Measurements from ENCODE around the gene RBBP7. TPM values are rescaled to one million over a fixed set of nuclear protein-coding genes. Genes with fewer than 3 reads are reported as not detected.

The RBBP7 gene
- total RNA-seq, 1 donor from 2014 or later: 63.4 TPM

DNA sequence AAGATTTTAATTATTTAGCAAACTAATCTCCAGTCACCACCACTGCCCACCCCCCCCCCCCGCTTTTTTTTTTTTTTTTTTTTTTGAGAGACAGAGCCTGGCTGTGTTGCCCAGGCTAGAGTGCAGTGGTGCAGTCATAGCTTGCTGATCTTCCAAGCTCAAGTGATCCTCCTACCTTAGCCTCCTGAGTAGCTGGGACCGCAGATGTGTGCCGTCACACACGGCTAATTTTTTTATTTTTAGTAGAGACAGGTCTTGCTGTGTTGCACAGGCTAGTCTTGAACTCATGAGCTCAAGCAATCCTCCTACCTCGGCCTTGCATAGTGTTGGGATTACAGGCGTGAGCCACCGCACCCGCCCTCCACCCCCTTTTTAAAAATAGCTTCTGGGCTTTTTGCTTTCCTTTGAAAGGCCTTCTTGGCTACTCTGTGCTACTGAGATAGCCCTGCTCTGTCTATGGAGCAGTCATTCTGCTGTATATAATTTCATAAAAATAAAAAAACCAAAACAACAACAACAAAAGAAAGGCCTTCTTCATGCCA, 65.2 kb downstream of the RBBP7 start:
- no peak overlapping the region for H3K27ac ChIP-seq
- no peak for ATAC-seq
- no peak for DNase-seq
- intact Hi-C loops (cut with DNase I): no loop called here
- no peaks in the 10 kb centered on the region for H3K27me3 ChIP-seq
- no peaks in the 10 kb centered on the region for H3K36me3 ChIP-seq
- TF ChIP-seq, protein P1, sequence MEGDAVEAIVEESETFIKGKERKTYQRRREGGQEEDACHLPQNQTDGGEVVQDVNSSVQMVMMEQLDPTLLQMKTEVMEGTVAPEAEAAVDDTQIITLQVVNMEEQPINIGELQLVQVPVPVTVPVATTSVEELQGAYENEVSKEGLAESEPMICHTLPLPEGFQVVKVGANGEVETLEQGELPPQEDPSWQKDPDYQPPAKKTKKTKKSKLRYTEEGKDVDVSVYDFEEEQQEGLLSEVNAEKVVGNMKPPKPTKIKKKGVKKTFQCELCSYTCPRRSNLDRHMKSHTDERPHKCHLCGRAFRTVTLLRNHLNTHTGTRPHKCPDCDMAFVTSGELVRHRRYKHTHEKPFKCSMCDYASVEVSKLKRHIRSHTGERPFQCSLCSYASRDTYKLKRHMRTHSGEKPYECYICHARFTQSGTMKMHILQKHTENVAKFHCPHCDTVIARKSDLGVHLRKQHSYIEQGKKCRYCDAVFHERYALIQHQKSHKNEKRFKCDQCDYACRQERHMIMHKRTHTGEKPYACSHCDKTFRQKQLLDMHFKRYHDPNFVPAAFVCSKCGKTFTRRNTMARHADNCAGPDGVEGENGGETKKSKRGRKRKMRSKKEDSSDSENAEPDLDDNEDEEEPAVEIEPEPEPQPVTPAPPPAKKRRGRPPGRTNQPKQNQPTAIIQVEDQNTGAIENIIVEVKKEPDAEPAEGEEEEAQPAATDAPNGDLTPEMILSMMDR (IDR thresholded peaks at IDR 0.05): no peak
- H3K4me3 ChIP-seq: no peak overlapping the region
- peaks cover 6% of the 10 kb centered on the region for H3K4me1 ChIP-seq
- no peaks in the 10 kb centered on the region for H3K9me3 ChIP-seq

DNA sequence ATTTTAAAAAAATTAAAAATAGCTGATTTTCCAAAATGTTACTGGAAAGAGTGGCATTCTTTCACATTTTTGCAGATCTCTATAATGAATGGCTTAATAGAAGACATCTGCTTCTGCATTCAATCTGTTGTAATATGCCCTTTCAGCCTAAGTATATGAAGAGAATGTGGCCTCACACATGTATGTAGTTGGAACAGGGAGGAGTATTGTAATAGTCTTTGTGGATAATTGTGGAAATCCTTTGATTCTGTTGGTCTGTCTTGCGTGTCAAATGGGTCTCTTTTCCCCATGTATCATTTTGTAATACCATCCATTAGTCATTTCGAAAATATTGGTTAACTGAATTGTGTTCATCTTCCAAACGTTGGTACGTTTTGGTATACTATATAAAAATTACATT, 72.3 kb downstream of the RBBP7 start:
- TF ChIP-seq, protein P1 (IDR thresholded peaks at IDR 0.05): no peak
- Histone ChIP-seq H3K4me1 (no peaks in the 10 kb centered on the region), H3K36me3 (peaks cover 7% of the 10 kb centered on the region), H3K27me3 (no peaks in the 10 kb centered on the region), H3K9me3 (no peaks in the 10 kb centered on the region), H3K27ac (no peak overlapping the region), H3K4me3 (no peak overlapping the region)
- DNase-seq (no peak), ATAC-seq (no peak)
- intact Hi-C loops (cut with DNase I): no loop called here

DNA sequence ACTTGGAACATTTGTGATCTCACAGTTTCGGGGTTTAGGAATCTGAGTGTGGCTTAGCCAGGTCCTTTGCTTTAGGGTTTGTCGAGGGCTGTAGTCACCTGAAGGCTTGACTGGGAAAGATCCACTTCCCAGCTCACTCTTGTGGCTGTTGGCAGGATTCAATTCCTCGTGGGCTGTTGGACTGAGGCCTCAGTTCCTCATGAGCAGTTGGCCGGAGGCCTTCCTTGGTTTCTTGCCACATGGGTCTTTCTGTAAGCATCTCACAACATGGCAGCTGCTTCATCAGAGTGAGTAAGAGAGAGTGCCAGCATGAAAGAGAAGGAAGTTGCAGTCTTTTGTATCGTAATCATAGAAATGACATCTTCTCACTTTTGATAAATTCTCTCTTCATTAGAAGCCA, 72.8 kb downstream of the RBBP7 start:
- intact Hi-C loops (cut with DNase I): no loop called here
- no peak overlapping the region for H3K27ac ChIP-seq
- DNase-seq (no peak), ATAC-seq (no peak)
- no peaks in the 10 kb centered on the region for H3K4me1 ChIP-seq
- no peaks in the 10 kb centered on the region for H3K27me3 ChIP-seq
- H3K4me3 ChIP-seq: no peak overlapping the region
- TF ChIP-seq, protein P1 (IDR thresholded peaks at IDR 0.05): no peak
- no peaks in the 10 kb centered on the region for H3K9me3 ChIP-seq
- peaks cover 7% of the 10 kb centered on the region for H3K36me3 ChIP-seq

DNA sequence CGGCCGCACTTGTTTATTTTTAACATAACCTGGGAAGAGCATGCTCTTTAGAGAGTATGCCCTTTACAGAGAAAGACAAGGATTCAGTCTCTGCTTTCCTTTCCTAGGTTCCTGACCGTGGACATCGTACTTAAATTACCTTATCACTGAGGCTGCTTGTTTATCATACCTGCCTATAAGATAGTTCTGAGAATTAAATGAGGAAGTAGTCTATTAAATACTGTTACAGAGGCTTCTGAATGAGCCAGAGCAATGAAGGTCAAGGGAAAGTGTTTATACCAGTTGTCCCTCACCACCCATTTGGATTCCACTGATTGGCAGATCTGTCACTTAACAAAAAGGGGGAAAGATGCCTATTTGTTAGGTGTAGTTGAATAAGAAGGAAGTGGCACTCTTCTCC, 73.9 kb downstream of the RBBP7 start:
- Histone ChIP-seq H3K36me3 (peaks cover 7% of the 10 kb centered on the region), H3K9me3 (no peaks in the 10 kb centered on the region), H3K27me3 (no peaks in the 10 kb centered on the region), H3K4me3 (no peak overlapping the region), H3K27ac (no peak overlapping the region), H3K4me1 (no peaks in the 10 kb centered on the region)
- intact Hi-C loops (cut with DNase I): no loop called here
- DNase-seq: no peak
- no peak for ATAC-seq
- TF ChIP-seq, protein P1 (IDR thresholded peaks at IDR 0.05): no peak

Other genes with a start within 250 kb of the RBBP7 start
- gene S100G, start 220.2 kb downstream of the RBBP7 start, total RNA-seq: not detected
- 10.7 TPM for gene CTPS2, start 157.7 kb downstream of the RBBP7 start, total RNA-seq
- 20.0 TPM for gene SYAP1, start 150.8 kb downstream of the RBBP7 start, total RNA-seq
- 12.1 TPM for gene TXLNG, start 83.9 kb downstream of the RBBP7 start, total RNA-seq
- 18.9 TPM for gene REPS2, start 76.3 kb upstream of the RBBP7 start, total RNA-seq

Data from upper lobe of right lung (tissue), 1 donor.